ELF-1 (cell line): ENCODE results near the gene SUMF2.
A peak's percentile ranks its signal among the peaks of the same experiment; 100 is the strongest.
"Not testable (repeated sequence)": the region's sequence is repeated elsewhere in the genome, so short reads cannot be mapped to it uniquely, and the experiment has no call there.

Source experiments
- DNase-seq: peaks from one replicate; pipeline ENCODE4 v3.0.0-alpha.2; 2016; ENCODE audit warnings: low read depth, low spot score

Gene SUMF2

DNA sequence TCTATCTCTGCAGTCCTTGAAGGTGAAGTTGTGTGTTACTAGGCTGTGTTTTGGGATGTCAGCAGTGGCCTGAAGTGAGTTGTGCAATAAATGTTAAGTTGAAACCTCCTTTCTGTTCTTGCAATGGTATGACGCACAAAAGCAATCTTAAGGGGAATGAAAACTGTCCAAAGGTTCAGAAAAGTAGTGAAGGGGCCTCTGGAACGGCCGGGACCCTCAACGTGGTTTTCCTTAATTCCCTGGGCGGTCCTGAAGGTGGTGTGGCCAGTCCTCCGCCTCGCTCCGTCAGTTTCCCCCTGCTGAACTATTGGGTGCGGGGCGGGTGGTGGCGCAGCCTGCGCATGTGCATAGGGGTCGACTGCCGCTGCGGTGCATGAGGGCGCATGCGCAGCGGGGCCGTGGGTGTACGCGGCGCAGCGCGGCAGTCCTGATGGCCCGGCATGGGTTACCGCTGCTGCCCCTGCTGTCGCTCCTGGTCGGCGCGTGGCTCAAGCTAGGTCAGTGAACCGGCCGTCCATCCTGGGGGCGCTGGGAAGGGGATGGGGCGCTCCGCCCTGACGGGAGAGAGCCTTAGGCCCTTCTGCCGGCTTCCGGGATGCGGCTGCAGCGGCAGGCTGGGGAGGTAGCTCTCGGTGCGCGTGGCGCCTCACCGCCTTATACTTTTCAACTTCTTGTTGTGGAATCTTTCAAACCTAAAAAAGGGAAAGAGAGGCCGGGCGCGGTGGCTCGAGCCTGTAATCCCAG, at the start of gene SUMF2:
Gene SUMF2 (plus strand): TSS at position 405 of the 744 bp plus-strand sequence. CDS start 26 bp downstream, at position 431.
- peak; percentile 96 for DNase-seq

DNA sequence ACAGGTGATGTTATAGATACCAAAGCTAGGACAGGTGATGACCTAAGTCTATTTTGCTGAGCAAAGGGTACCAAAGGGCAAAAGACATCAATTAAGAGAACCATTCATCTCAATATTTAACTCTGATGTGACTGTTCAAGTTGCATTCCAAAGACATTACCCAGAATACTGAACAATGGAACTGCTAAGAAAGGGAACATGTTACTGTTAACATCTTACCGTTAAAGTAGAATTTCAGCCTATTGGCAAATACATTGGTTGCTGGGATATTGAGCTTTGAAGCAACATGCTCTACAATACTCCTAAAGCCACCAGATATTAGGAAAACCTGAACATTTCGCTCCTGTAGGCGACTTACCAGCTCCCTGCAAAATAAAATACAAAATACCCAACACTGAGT, 47.1 kb upstream of the SUMF2 start:
- DNase-seq: not testable (repeated sequence)

- no peak for DNase-seq
Observed at GRCh38 chr7:56019501-56019900, 44.6 kb upstream of the SUMF2 start.

DNA sequence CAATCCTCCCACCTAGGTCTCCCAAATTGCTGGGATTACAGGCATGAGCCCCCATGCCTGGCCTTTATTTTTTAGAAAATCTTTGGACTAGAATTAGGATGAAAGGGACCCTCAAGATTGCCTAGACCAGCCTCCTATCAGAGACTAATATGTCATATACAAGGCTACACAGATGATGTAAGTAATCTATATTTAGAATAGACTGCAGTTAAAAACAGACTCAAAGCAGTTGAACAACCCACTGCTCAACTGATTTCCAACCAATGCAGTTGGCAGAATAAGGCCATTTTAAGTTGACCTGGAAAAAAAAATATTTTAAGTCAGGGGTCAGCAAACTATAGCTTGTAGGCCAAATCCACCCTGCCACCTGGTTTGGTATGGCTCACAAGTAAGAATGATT, 40.6 kb upstream of the SUMF2 start:
- no peak for DNase-seq

GRCh38 chr7:56026538-56026937, 37.5 kb upstream of the SUMF2 start:
- DNase-seq: no peak

GRCh38 chr7:56028942-56029630, 35.0 kb upstream of the SUMF2 start:
- DNase-seq: no peak

- no peak for DNase-seq
Observed at GRCh38 chr7:56030340-56030739, 33.7 kb upstream of the SUMF2 start.

DNA sequence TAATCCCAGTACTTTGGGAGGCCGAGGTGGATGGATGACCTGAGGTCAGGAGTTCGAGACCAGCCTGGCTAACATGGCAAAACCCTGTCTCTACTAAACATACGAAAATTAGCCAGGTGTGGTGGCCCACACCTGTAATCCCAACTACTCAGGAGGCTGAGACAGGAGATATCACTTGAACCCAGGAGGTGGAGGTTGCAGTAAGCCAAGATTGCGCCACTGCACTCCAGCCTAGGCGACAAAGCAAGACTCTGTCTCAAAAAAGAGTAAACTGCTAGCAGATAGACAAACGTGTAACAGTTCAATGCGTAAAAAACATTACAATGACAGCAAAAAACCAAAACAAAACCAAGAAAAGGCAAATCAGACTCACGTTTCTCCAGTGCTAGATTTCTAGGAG, 32.5 kb upstream of the SUMF2 start:
- not testable (repeated sequence) for DNase-seq

GRCh38 chr7:56032578-56032977, 31.5 kb upstream of the SUMF2 start:
- DNase-seq: not testable (repeated sequence)

DNA sequence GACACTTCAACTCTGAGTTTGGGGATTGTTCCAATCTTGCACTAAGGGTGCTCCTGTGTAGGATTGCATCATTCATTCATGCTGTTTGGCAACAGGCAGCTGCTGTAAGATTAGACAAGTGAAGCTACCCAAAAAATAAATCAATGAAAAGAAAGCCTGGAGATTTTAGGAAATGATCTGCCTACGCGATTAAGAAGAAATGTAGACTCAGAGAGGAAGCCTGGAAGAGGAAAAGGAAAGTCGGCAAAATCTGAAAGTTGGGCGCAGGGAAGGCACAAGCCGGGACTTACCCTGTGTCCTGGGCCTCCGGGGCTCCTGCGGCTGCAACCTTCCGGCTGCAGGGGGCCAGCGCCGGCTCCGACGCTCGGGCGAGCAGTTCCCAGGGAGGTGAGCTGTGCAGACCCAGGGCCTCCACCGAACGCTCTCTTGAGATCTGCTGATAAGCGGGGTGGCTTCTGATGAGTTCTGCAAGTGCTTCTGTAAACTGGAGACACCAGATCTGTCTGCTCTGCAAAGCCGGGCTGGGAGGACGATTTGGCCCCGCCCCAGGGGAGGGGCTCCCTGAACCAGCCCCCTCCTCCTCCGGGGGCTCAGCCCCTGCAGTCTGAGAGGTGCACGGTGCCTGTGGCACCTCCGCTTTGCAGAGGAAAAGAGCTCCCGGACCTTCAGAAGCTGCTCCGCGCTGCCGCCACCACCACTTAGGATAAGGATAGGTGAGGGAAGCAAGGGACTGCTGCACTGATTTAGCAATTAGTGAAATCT, 30.2 kb upstream of the SUMF2 start:
- peak; percentile 99 for DNase-seq

DNA sequence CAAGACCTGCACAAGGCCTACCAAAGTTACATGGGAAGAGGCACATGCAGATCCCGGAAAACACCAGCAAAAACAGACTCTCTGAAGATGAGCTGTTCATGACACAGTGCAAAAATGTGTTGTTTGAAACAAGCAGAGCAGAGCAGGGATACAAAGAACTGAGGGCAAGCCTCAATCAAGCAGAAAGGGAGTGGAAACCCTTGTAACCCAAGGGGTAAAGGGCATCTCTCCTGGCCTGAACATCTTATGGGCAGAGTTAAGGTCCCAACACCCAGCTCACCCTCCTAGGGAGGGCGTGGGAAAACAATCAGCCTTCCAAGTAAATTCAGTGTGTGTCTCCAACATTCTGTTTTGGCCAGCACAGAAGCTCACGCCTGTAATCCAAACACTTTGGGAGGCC, 23.4 kb upstream of the SUMF2 start:
- no peak for DNase-seq

DNA sequence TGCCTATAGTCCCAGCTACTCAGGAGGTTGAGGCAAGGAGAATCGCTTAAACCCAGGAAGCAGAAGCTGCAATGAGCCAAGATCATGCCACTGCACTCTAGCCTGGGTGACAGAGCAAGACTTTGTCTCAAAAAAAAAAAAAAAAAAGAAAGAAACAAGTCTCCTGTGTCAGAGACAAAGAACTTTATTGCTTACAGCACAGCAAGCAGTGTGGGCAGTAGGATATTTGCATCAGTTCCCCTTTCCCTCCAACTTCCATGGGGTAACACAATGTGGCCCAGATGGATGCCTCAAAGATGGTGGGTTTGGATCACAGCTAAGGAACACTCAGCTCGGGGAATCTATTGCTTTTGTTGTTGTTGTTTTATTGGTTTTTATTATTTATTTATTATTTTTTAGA, 18.3 kb upstream of the SUMF2 start:
- DNase-seq: not testable (repeated sequence)

DNA sequence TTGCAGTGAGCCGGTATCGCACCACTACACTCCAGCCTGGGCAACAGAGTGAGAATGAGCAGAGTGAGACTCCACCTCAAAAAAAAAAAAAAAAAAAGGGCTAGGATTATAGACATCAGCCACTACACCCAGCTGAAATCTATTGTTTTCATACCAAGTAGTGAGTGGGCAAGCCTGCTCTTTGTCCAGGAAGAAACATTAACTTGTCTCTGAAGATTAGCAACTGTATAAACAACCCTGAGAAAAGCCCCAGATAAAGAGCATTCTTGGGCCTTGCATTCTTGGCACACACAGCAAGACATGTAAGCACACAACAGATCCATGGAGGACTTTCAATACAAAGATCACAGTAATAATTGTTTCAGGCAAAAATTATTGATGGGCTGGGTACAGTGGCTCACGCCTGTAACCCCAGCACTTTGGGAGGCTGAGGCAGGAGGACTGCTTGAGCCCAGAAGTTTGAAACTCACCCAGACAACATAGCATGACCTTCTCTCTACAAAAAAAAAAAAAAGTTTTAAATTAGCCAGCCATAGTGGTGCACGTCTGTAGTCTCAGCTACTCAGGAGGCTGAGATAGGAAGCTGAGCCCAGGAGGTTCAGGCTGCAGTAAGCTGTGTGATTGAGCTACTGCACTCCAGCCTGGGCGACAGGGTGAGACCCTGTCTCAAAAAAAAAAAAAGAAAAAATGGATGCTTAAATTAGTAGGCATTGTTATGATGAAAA, 17.2 kb upstream of the SUMF2 start:
- peak; percentile 53 for DNase-seq

- not testable (repeated sequence) for DNase-seq
Observed at GRCh38 chr7:56047446-56048116, 16.5 kb upstream of the SUMF2 start.

DNA sequence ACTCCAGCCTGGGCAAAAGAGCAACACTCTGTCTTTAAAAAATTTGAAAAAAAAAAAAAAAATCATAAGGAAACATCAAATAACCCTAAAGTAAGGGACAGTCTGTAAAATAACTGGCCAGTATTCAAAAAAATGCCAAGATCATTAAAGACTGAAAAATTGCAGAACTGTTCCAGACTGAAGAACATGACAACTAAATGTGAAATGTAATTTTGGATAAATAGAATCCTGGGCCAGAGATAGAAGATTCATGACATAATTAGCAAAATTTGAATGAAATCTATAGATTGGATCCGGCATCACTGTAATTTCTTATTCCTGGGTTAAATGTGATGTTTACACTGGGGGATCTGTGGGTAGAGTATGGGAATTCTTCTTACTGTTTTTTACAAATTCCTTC, 15.8 kb upstream of the SUMF2 start:
- DNase-seq: no peak

DNA sequence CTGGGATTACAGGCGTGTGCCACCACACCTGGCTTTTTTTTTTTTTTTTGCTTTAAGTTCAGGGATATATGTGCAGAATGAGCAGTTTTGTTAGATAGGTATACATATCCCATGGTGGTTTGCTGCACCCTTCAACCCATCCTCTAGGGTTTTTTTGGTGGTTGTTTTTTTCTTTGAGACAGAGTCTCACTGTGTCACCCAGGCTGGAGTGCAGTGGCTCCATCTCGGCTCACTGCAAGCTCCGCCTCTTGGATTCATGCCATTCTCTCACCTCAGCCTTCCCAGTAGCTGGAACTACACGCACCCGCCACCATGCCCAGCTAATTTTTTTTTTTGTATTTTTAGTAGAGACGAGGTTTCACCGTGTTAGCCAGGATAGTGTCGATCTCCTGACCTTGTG, 15.3 kb upstream of the SUMF2 start:
- peak; percentile 41 for DNase-seq

DNA sequence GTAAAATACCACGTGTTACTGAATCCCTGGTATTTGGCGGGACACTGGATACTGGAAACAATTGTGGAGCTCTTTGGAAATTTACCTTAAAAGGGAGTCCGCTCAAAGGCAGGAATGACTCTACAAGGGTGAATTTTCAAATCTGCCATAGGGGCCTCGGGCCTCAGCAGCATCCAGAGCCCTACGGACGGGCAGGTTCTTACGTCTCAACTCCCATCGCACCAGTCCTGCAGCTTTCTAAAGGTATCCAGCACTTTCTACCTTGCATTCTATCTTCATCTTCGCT, 13.1 kb upstream of the SUMF2 start:
- no peak for DNase-seq

DNA sequence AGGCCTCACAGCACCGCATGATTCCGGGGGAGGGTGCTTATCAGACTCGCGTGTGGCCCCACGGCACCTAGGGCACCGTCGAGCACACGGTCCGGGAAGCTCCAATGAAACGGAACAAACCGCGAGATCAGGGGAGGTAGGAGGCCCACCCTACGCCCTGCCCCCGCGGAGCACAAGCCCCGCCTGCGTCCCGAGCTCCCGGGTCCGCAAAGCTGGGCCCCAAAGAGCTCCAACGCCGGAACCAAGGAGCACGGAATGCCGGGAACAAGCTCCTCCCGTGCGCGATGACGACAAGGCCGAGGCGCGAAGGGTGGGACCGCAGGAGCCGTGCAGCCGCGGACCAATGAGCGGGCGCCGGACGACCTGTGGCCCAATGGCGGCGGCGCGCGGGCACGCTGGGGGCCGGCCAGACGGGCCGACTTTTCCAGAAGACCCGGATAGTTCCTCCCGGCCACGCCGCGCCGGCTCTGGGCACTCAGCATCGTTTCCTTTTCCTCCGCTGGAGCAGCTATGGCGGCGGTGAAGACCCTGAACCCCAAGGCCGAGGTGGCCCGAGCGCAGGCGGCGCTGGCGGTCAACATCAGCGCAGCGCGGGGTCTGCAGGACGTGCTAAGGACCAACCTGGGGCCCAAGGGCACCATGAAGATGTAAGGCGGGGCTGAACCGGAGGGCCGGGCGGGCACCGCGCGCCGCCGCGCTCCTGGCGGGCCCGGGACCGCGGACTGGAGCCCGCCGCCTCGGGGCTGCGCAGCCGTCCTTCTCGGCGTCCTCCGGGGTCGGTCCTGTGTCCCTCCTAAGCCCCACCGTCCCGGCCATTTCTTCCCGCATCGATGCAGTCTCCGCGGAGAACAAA, 12.5 kb upstream of the SUMF2 start, which contains the start of the genes CCT6A and PSPH:
Gene CCT6A (plus strand): TSS at position 427 of the 853 bp plus-strand sequence. CDS start 84 bp downstream, at position 511.
Gene PSPH (minus strand): TSS at position 106 of the 853 bp plus-strand sequence. CDS start 30,232 bp downstream, outside the sequence.
- DNase-seq: peak; percentile 99

- no peak for DNase-seq
Observed at GRCh38 chr7:56053379-56053778, 10.7 kb upstream of the SUMF2 start.

GRCh38 chr7:56053993-56054392, 10.1 kb upstream of the SUMF2 start:
- DNase-seq: no peak
